22Rv1 (cell line): Measurements from ENCODE around the gene OR3A2.

Source experiments
- CTCF ChIP-seq: fragments of 450-650 bp; IDR thresholded peaks from 2 replicates; pipeline ENCODE4 v1.5.1; 2017; ENCODE audit warnings: mild to moderate bottlenecking
- ZFX ChIP-seq: fragments of 450-650 bp; IDR thresholded peaks from 2 replicates; pipeline ENCODE4 v1.6.1; 2017; ENCODE audit warnings: antibody characterized with exemption, borderline replicate concordance

- no peak for TF ChIP-seq CTCF
- TF ChIP-seq ZFX, result no peak
Measured at GRCh38 chr17:3282901-3283300, 103.2 kb downstream of the OR3A2 start.
